ENCODE data around the gene CACNA2D3.

- TF ChIP-seq CTCF (IDR thresholded peaks at IDR 0.05; ENCODE audit: insufficient read depth, low read length, poor library complexity, severe bottlenecking) (no peak), EZH2phosphoT487 (conservative IDR thresholded peaks at IDR 0.05; ENCODE audit: low read length) (no peak)
Measured at GRCh38 chr3:55077726-55078125, 955.4 kb downstream of the CACNA2D3 start.

Measured in SU-DHL-6 (cell line).